Femur (tissue), 1 donor: ENCODE measurements around the gene MUC13.

ENCODE experiments used
- DNase-seq: peaks from one replicate; pipeline ENCODE4 v3.0.0-alpha.2; 2017

The MUC13 gene

GRCh38 chr3:124895756-124896155, 38.8 kb downstream of the MUC13 start:
- DNase-seq, result peak; percentile 52

DNA sequence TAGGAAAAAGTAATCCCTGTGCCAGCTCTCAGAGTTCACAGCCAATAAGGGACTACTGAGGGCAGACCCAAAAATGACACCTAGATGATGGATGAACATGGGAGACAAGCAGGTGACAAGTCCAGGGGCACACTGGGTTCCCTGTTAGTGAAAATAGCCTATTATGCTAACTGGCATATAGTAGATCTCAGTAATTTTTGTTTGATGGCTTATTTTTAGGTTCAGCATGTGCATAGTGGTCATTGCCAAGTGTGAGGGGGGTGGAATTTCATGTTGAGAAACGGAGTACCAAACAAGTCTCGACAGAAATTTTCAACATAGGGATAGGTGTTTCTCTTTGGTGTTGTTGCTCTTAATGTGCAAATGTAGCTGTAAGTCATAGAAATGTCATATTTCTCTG, 41.0 kb downstream of the MUC13 start:
- no peak for DNase-seq

DNA sequence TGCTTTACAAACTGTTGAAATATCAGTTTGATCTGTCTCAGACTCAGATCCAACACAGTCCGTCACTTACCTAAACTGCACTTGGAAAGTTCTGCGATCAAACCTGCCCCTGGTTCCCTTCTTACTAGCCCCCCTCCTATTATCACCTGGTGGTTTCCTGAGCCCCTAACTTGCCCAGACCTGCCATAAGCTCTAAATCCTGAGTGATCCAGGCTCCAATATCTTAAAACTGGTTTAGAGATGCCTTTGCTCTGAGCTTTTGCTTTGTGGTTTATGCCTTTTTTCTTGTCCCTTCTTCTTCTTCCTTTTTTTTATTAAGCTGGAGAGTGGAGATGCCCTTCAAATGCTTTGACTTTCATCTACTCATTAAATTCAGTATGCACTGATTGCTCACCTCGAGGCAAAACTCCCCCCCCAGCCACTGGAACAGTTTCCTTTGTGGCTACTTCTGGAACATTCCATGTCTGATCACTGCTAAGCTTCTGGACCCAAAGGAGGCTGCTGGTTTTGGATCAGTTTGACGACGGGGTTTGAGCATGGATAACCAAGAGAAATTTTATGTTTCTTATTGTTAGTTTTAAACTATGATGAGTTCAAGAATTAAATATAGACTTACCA, 43.9 kb downstream of the MUC13 start:
- DNase-seq, result no peak

GRCh38 chr3:124888482-124889441, 45.8 kb downstream of the MUC13 start:
- DNase-seq, result no peak

DNA sequence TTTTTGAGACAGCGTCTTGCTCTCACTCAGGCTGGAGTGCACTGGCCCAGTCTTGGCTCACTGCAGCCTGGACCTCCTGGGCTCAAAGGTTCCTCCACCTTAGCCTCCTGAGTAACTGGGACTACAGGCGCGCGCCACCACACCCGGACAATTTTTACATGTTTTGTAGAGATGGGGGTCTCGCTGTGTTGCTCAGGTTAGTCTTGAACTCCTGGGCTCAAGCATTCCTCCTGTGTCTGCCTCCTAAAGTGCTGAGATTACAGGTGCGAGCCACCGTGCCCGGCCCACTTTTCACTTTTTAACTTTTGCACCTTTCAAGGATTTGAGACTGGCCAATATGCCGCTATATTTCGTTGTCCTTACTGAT, 46.6 kb downstream of the MUC13 start:
- DNase-seq, result no peak

GRCh38 chr3:124887177-124887931, 47.2 kb downstream of the MUC13 start, which contains the start of gene ITGB5:
ITGB5 (minus strand) TSS chr3:124887365; CDS start chr3:124887000, 365 bp downstream.
- peak; percentile 84 for DNase-seq

GRCh38 chr3:124886168-124887056, 48.1 kb downstream of the MUC13 start:
- peak; percentile 54 for DNase-seq

DNA sequence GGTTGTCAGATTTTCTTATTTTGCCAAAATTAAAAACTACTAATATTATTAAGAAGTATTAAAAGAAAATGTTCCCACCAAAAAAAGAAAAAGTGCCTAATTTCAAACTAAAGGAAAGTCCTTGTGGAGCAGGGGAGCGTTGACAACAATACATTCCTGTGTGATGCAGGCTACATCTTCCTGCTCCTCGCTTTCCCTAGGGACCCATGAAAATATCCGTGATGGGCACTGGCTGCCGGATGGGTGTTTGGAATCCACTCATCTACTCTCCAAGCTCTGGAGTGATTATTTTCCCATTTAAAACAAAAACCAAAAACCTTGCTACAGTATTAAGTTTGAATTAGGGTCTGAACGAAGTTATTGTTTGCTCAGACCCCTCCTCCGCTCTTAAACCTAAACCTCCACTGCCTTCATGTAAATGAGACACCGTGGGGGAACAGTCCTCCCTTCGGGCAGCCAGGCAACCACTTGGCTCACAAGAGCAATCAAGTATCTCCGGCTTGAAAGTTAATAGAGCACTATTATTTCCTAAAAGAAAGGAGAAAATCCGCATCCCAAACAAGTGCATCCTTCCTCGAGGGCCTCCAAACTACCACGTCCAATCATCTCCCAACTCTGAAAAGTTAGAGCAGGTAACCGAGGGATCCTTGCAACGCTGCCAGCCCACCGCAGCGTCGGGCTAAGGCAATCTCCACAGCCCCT, 48.9 kb downstream of the MUC13 start:
- DNase-seq, result no peak

- DNase-seq, result no peak
Observed at GRCh38 chr3:124884474-124885101, 50.0 kb downstream of the MUC13 start.

- no peak for DNase-seq
Observed at GRCh38 chr3:124883766-124884473, 50.6 kb downstream of the MUC13 start.

DNA sequence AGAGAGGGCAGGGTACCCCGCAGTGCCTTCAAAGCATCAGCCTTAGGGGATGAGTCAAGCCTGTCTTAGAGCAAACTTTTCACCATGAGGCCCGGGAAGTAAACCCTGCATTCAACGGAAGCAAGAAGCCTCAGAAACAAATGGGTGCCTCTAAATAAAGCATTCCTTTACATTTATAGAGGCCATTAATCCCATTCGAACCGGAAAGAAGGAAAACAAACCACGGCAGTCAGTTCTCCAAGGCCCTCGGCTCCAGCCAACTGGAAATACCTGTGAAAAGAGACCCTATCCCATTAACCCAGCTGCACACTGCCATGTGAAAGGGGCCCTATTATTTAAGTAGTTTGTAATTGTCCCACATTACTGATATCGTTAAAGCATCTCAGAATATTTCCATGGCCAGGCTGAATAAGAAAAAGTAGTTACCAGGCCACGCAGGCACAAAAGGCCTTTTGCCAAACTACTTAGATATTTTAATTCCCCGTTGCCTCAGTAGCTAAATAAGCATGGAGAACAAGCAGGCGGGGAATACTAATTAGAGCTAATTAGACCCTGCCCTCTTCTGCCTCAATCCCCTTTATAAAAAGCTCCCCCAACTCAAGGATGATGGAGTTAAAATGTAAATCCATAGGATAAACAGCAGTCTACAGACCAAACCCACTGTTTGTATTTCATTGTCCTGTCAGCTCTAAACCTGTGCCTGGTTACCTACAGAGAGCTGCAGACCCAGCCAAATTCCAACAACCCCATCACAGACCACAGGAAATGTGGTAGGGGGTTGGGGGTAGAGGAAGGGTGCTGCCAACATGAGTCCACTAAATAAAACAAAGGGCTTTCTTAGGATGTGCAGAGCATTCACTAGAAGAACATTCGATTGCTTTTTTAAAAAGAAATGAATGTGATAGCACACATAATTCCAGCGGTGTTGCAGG, 51.5 kb downstream of the MUC13 start:
- no peak for DNase-seq

DNA sequence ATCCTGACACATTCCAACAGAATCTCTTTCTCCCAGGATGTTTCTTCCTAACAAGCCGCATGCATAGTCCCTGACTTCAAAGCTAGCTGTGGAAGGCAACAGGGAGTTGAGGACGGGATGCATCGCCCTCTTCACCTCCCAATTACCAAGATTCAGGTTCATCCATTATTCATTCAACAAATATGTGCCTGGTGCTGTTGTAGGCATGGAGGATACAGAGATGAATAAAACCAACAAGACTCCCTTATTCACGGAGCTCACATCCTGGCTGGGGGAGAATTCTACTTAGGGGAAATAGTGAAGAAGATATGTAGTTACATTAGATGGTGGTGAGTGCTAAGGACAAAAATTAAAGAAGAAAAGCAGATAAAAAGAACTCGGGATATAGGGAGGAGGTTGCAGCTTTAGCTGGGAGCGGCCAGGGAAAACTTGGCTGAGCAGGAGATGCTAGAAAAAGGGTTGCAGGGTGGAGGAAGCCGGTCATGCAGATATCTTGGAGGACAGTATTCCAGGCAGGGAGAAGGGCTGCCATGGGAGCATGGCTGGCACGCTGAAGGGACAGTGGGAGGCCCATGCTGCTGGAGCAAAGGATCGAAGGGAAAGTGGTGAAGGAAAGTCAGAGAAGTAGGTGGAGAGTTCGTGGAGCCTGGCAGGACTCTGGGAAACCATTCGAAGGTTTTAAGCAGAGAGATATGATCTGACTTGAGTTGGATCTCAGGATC, 52.4 kb downstream of the MUC13 start:
- DNase-seq, result no peak

DNA sequence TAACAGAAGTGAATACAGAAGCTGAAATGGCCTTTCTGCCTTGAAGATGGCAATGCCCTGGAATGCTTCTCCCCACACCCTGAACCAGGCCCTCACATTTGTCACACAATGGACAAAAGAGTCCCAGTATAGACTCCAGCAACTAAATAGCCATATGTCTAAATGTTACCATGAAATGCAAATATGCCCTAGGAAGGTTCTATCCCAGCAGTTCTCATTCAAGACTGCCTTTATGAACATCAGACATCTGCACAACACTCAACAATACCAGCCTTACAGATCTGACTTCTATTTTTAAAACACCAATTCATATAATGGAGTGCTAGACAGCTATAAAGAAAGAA, 55.2 kb downstream of the MUC13 start:
- DNase-seq, result no peak

- peak; percentile 47 for DNase-seq
Observed at GRCh38 chr3:124878561-124879336, 55.8 kb downstream of the MUC13 start.

- no peak for DNase-seq
Observed at GRCh38 chr3:124877674-124878073, 56.9 kb downstream of the MUC13 start.

DNA sequence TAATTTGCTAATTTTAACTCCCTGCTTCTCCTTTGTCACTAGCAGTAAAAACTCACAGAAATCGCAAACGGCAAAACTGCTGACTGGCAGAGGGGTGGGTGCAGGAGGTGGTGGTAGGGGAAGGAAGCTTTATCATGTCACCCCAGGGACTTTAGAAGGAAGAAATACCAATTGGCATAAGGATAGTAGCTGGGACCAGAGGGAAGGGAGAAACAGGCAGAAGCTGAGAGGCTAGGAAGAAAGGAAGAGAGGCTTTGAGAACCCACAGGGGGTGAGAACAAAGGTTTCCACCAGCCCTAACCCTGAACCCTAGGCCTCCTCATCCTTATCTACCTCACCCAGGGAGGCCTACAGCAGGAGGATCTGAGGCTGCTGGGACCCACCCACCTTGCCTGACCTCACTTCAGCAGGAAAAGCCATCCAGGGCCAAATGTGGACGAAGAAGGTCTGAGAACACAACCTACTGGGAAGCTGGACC, 58.1 kb downstream of the MUC13 start:
- no peak for DNase-seq

GRCh38 chr3:124873226-124873625, 61.3 kb downstream of the MUC13 start:
- DNase-seq, result no peak

- DNase-seq, result no peak
Observed at GRCh38 chr3:124867511-124867910, 67.0 kb downstream of the MUC13 start.
